ENCODE measurements around the gene RNF220.

RNF220 gene

GRCh38 chr1:44436401-44437106 lies 31.5 kb downstream of the RNF220 start:
- DNase-seq, result no peak

GRCh38 chr1:44437107-44437716 lies 32.2 kb downstream of the RNF220 start:
- DNase-seq, result no peak

GRCh38 chr1:44442791-44443190 lies 37.7 kb downstream of the RNF220 start:
- no peak for DNase-seq

GRCh38 chr1:44447051-44447810 lies 42.2 kb downstream of the RNF220 start:
- DNase-seq, result peak; percentile 54

GRCh38 chr1:44453798-44454349 lies 48.8 kb downstream of the RNF220 start:
- DNase-seq, result no peak

GRCh38 chr1:44454704-44455103 lies 49.6 kb downstream of the RNF220 start:
- no peak for DNase-seq

GRCh38 chr1:44460107-44460882 lies 55.2 kb downstream of the RNF220 start:
- no peak for DNase-seq

GRCh38 chr1:44464361-44464760 lies 59.3 kb downstream of the RNF220 start:
- DNase-seq, result peak; percentile 33

- DNase-seq, result no peak
Measured at GRCh38 chr1:44467566-44467965, 62.5 kb downstream of the RNF220 start.

GRCh38 chr1:44471911-44472453 lies 66.9 kb downstream of the RNF220 start:
- no peak for DNase-seq

GRCh38 chr1:44472620-44473525 lies 67.8 kb downstream of the RNF220 start:
- DNase-seq, result no peak

GRCh38 chr1:44476891-44477290 lies 71.8 kb downstream of the RNF220 start:
- no peak for DNase-seq

- no peak for DNase-seq
Measured at GRCh38 chr1:44481701-44482100, 76.6 kb downstream of the RNF220 start.

GRCh38 chr1:44483089-44483874 lies 78.2 kb downstream of the RNF220 start:
- DNase-seq, result no peak

GRCh38 chr1:44484155-44484688 lies 79.2 kb downstream of the RNF220 start:
- DNase-seq, result no peak

- peak; percentile 75 for DNase-seq
Measured at GRCh38 chr1:44485229-44485933, 80.3 kb downstream of the RNF220 start.

- no peak for DNase-seq
Measured at GRCh38 chr1:44485934-44486460, 80.9 kb downstream of the RNF220 start.

- DNase-seq, result no peak
Measured at GRCh38 chr1:44489481-44489880, 84.4 kb downstream of the RNF220 start.

- DNase-seq, result no peak
Measured at GRCh38 chr1:44496541-44497171, 91.6 kb downstream of the RNF220 start.

Measured in HCEC 1CT (cell line).